Fibroblast of the aortic adventitia (primary cell): ENCODE measurements around the gene DKC1. TPM values are rescaled to one million over a fixed set of nuclear protein-coding genes. Genes with fewer than 3 reads are reported as not detected.
"Not testable (repeated sequence)": the region's sequence is repeated elsewhere in the genome, so short reads cannot be mapped to it uniquely, and the experiment has no call there.

ENCODE experiments used
- DNase-seq: peaks from one replicate; pipeline ENCODE4 v3.0.0-alpha.2; 2010; ENCODE audit warnings: low read depth
- H3K4me3 ChIP-seq: 2 replicates; pipeline ENCODE4 v1.5.1; 2011; ENCODE audit warnings: low read depth, mild to moderate bottlenecking, control low read depth, low read length, moderate library complexity
- CTCF ChIP-seq: IDR thresholded peaks from 2 replicates; pipeline ENCODE4 v1.5.1; 2011; ENCODE audit warnings: mild to moderate bottlenecking, low read length, control low read depth, inconsistent platforms; ENCODE audit not compliant: insufficient read depth
- small RNA-seq: library from RNA; depleted of rRNA; stranded (forward); fragments of <200 nt; gene quantifications from one replicate; pipeline ENCODE3, GENCODE V24; 2012
- total RNA-seq: library from RNA; depleted of rRNA; stranded (reverse); fragments of >200 nt; gene quantifications from 2 replicates; pipeline ENCODE4 v1.2.3, GENCODE V29; 2012; ENCODE audit warnings: low replicate concordance

Gene DKC1
- total RNA-seq, 1 donor, result 36.5 TPM

- no peak overlapping the region for H3K4me3 ChIP-seq
- DNase-seq, result no peak
- no peak for TF ChIP-seq CTCF
Observed at GRCh38 chrX:154818916-154819770, 56.5 kb downstream of the DKC1 start.

GRCh38 chrX:154819771-154820341, 57.2 kb downstream of the DKC1 start:
- no peak for DNase-seq
- H3K4me3 ChIP-seq, result no peak overlapping the region
- no peak for TF ChIP-seq CTCF

- no peak for TF ChIP-seq CTCF
- no peak for DNase-seq
- H3K4me3 ChIP-seq, result no peak overlapping the region
Observed at GRCh38 chrX:154821523-154821922, 58.9 kb downstream of the DKC1 start.

GRCh38 chrX:154822029-154822428, 59.4 kb downstream of the DKC1 start:
- H3K4me3 ChIP-seq, result no peak overlapping the region
- no peak for DNase-seq
- TF ChIP-seq CTCF, result no peak

- TF ChIP-seq CTCF, result no peak
Observed at GRCh38 chrX:154824638-154825037, 62.0 kb downstream of the DKC1 start.

GRCh38 chrX:154825586-154825985, 62.9 kb downstream of the DKC1 start:
- H3K4me3 ChIP-seq, DNase-seq: not testable (repeated sequence)

More at GRCh38 chrX:154824638-154825037, 62.0 kb downstream of the DKC1 start:
- no peak for DNase-seq
- no peak overlapping the region for H3K4me3 ChIP-seq

Small RNA genes lying within 50 kb of the gene (small RNA-seq; reads per million reads assigned to genes)
- gene SNORA36A, result not detected

Other genes with a start within 250 kb of the DKC1 start
- 16.9 and 20.0 TPM in 2 replicates for gene FAM3A, start 246.6 kb upstream of the DKC1 start, total RNA-seq
- gene G6PD, start 216.0 kb upstream of the DKC1 start, total RNA-seq, result 45.5 and 126 TPM in 2 replicates
- 17.1 and 37.2 TPM in 2 replicates for gene IKBKG, start 215.2 kb upstream of the DKC1 start, total RNA-seq
- not detected in 2 replicates for gene CTAG1A, start 177.7 kb upstream of the DKC1 start, total RNA-seq
- gene CTAG1B, start 143.6 kb upstream of the DKC1 start, total RNA-seq, result not detected in 2 replicates
- gene CTAG2, start 109.3 kb upstream of the DKC1 start, total RNA-seq, result not detected in 2 replicates
- gene GAB3, start 11.8 kb upstream of the DKC1 start, total RNA-seq, result 1.2 and 4.2 TPM in 2 replicates
- 10.0 and 23.3 TPM in 2 replicates for gene MPP1, start 42.6 kb downstream of the DKC1 start, total RNA-seq
- gene SMIM9, start 71.8 kb downstream of the DKC1 start, total RNA-seq, result not detected in 2 replicates
- gene F8A1, start 123.5 kb downstream of the DKC1 start, total RNA-seq, result 2.6 and 7.1 TPM in 2 replicates